ENCODE results near the gene FER1L5.
A peak's percentile ranks its signal among the peaks of the same experiment; 100 is the strongest.

Gene FER1L5

GRCh38 chr2:96715658-96716057, 73.1 kb downstream of the FER1L5 start:
- Histone ChIP-seq H3K27me3 (ENCODE audit: control insufficient read depth, insufficient read depth, low read length) (no peaks in the 10 kb centered on the region), H3K9ac (ENCODE audit: low read length) (no peak overlapping the region), H3K4me3 (ENCODE audit: low read length) (no peak overlapping the region), H3K36me3 (ENCODE audit: control insufficient read depth, insufficient read depth, low read length) (no peaks in the 10 kb centered on the region), H3K9me3 (ENCODE audit: control insufficient read depth, low read length) (no peaks in the 10 kb centered on the region), H3K4me1 (ENCODE audit: control insufficient read depth, insufficient read depth, low read length) (no peaks in the 10 kb centered on the region)

- no peaks in the 10 kb centered on the region for H3K36me3 ChIP-seq (ENCODE audit: control insufficient read depth, insufficient read depth, low read length)
These were observed 73.8 kb downstream of the FER1L5 start for GRCh38 chr2:96716388-96716787.

GRCh38 chr2:96726131-96726530, 83.6 kb downstream of the FER1L5 start:
- H3K9me3 ChIP-seq (ENCODE audit: control insufficient read depth, low read length), result no peaks in the 10 kb centered on the region
- peaks cover 3% of the 10 kb centered on the region for H3K36me3 ChIP-seq (ENCODE audit: control insufficient read depth, insufficient read depth, low read length)
- H3K4me3 ChIP-seq (ENCODE audit: low read length), result no peak overlapping the region
- H3K9ac ChIP-seq (ENCODE audit: low read length), result no peak overlapping the region
- no peaks in the 10 kb centered on the region for H3K27me3 ChIP-seq (ENCODE audit: control insufficient read depth, insufficient read depth, low read length)
- no peaks in the 10 kb centered on the region for H3K4me1 ChIP-seq (ENCODE audit: control insufficient read depth, insufficient read depth, low read length)

More at GRCh38 chr2:96716388-96716787, 73.8 kb downstream of the FER1L5 start:
- Histone ChIP-seq H3K9me3 (ENCODE audit: control insufficient read depth, low read length) (no peaks in the 10 kb centered on the region), H3K4me1 (ENCODE audit: control insufficient read depth, insufficient read depth, low read length) (no peaks in the 10 kb centered on the region), H3K4me3 (ENCODE audit: low read length) (no peak overlapping the region), H3K9ac (ENCODE audit: low read length) (no peak overlapping the region), H3K27me3 (ENCODE audit: control insufficient read depth, insufficient read depth, low read length) (no peaks in the 10 kb centered on the region)

GRCh38 chr2:96727431-96727830, 84.9 kb downstream of the FER1L5 start:
- H3K9me3 ChIP-seq (ENCODE audit: control insufficient read depth, low read length), result no peaks in the 10 kb centered on the region
- no peak overlapping the region for H3K4me3 ChIP-seq (ENCODE audit: low read length)
- no peaks in the 10 kb centered on the region for H3K4me1 ChIP-seq (ENCODE audit: control insufficient read depth, insufficient read depth, low read length)
- peaks cover 5% of the 10 kb centered on the region for H3K36me3 ChIP-seq (ENCODE audit: control insufficient read depth, insufficient read depth, low read length)
- no peaks in the 10 kb centered on the region for H3K27me3 ChIP-seq (ENCODE audit: control insufficient read depth, insufficient read depth, low read length)
- H3K9ac ChIP-seq (ENCODE audit: low read length), result no peak overlapping the region

- Histone ChIP-seq H3K4me1 (ENCODE audit: control insufficient read depth, insufficient read depth, low read length) (no peaks in the 10 kb centered on the region), H3K27me3 (ENCODE audit: control insufficient read depth, insufficient read depth, low read length) (no peaks in the 10 kb centered on the region), H3K9ac (ENCODE audit: low read length) (no peak overlapping the region), H3K9me3 (ENCODE audit: control insufficient read depth, low read length) (no peaks in the 10 kb centered on the region), H3K36me3 (ENCODE audit: control insufficient read depth, insufficient read depth, low read length) (peaks cover 13% of the 10 kb centered on the region), H3K4me3 (ENCODE audit: low read length) (no peak overlapping the region)
These were observed 87.2 kb downstream of the FER1L5 start for GRCh38 chr2:96729748-96730147.

GRCh38 chr2:96730212-96730611, 87.6 kb downstream of the FER1L5 start:
- H3K9me3 ChIP-seq (ENCODE audit: control insufficient read depth, low read length), result no peaks in the 10 kb centered on the region
- H3K4me1 ChIP-seq (ENCODE audit: control insufficient read depth, insufficient read depth, low read length), result no peaks in the 10 kb centered on the region
- peaks cover 13% of the 10 kb centered on the region for H3K36me3 ChIP-seq (ENCODE audit: control insufficient read depth, insufficient read depth, low read length)
- H3K27me3 ChIP-seq (ENCODE audit: control insufficient read depth, insufficient read depth, low read length), result no peaks in the 10 kb centered on the region
- H3K9ac ChIP-seq (ENCODE audit: low read length), result no peak overlapping the region
- H3K4me3 ChIP-seq (ENCODE audit: low read length), result no peak overlapping the region

- Histone ChIP-seq H3K4me3 (ENCODE audit: low read length) (no peak overlapping the region), H3K27me3 (ENCODE audit: control insufficient read depth, insufficient read depth, low read length) (no peaks in the 10 kb centered on the region), H3K9me3 (ENCODE audit: control insufficient read depth, low read length) (no peaks in the 10 kb centered on the region), H3K4me1 (ENCODE audit: control insufficient read depth, insufficient read depth, low read length) (peaks cover 8% of the 10 kb centered on the region), H3K36me3 (ENCODE audit: control insufficient read depth, insufficient read depth, low read length) (peaks cover 13% of the 10 kb centered on the region), H3K9ac (ENCODE audit: low read length) (no peak overlapping the region)
These were observed 91.4 kb downstream of the FER1L5 start for GRCh38 chr2:96733931-96734330.

- H3K9ac ChIP-seq (ENCODE audit: low read length), result no peak overlapping the region
- peaks cover 8% of the 10 kb centered on the region for H3K4me1 ChIP-seq (ENCODE audit: control insufficient read depth, insufficient read depth, low read length)
- no peak overlapping the region for H3K4me3 ChIP-seq (ENCODE audit: low read length)
- peaks cover 13% of the 10 kb centered on the region for H3K36me3 ChIP-seq (ENCODE audit: control insufficient read depth, insufficient read depth, low read length)
- H3K27me3 ChIP-seq (ENCODE audit: control insufficient read depth, insufficient read depth, low read length), result no peaks in the 10 kb centered on the region
- H3K9me3 ChIP-seq (ENCODE audit: control insufficient read depth, low read length), result no peaks in the 10 kb centered on the region
These were observed 92.5 kb downstream of the FER1L5 start for GRCh38 chr2:96734880-96735583.

GRCh38 chr2:96737251-96737650, 94.7 kb downstream of the FER1L5 start:
- H3K36me3 ChIP-seq (ENCODE audit: control insufficient read depth, insufficient read depth, low read length), result peaks cover 9% of the 10 kb centered on the region
- peaks cover 8% of the 10 kb centered on the region for H3K4me1 ChIP-seq (ENCODE audit: control insufficient read depth, insufficient read depth, low read length)
- H3K27me3 ChIP-seq (ENCODE audit: control insufficient read depth, insufficient read depth, low read length), result no peaks in the 10 kb centered on the region
- H3K9ac ChIP-seq (ENCODE audit: low read length), result no peak overlapping the region
- H3K4me3 ChIP-seq (ENCODE audit: low read length), result no peak overlapping the region
- H3K9me3 ChIP-seq (ENCODE audit: control insufficient read depth, low read length), result no peaks in the 10 kb centered on the region

- Histone ChIP-seq H3K36me3 (ENCODE audit: control insufficient read depth, insufficient read depth, low read length) (peaks cover 9% of the 10 kb centered on the region), H3K4me1 (ENCODE audit: control insufficient read depth, insufficient read depth, low read length) (peaks cover 8% of the 10 kb centered on the region), H3K9ac (ENCODE audit: low read length) (peak overlapping the region; percentile 16), H3K27me3 (ENCODE audit: control insufficient read depth, insufficient read depth, low read length) (no peaks in the 10 kb centered on the region), H3K9me3 (ENCODE audit: control insufficient read depth, low read length) (no peaks in the 10 kb centered on the region), H3K4me3 (ENCODE audit: low read length) (no peak overlapping the region)
These were observed 95.3 kb downstream of the FER1L5 start for GRCh38 chr2:96737831-96738230.

- no peaks in the 10 kb centered on the region for H3K27me3 ChIP-seq (ENCODE audit: control insufficient read depth, insufficient read depth, low read length)
- H3K36me3 ChIP-seq (ENCODE audit: control insufficient read depth, insufficient read depth, low read length), result peaks cover under 1% of the 10 kb centered on the region
- peaks cover 8% of the 10 kb centered on the region for H3K4me1 ChIP-seq (ENCODE audit: control insufficient read depth, insufficient read depth, low read length)
- peak overlapping the region; percentile 61 for H3K4me3 ChIP-seq (ENCODE audit: low read length)
- no peaks in the 10 kb centered on the region for H3K9me3 ChIP-seq (ENCODE audit: control insufficient read depth, low read length)
- H3K9ac ChIP-seq (ENCODE audit: low read length), result peak overlapping the region; percentile 75
These were observed 96.6 kb downstream of the FER1L5 start for GRCh38 chr2:96739076-96739632.

- peak within 1 kb of the TSS; percentile 61 for H3K4me3 ChIP-seq (ENCODE audit: low read length)
- H3K9me3 ChIP-seq (ENCODE audit: control insufficient read depth, low read length), result no peaks in the 10 kb centered on the region
- H3K9ac ChIP-seq (ENCODE audit: low read length), result peak within 1 kb of the TSS; percentile 75
- H3K27me3 ChIP-seq (ENCODE audit: control insufficient read depth, insufficient read depth, low read length), result no peaks in the 10 kb centered on the region
- no peaks in the 10 kb centered on the region for H3K36me3 ChIP-seq (ENCODE audit: control insufficient read depth, insufficient read depth, low read length)
- H3K4me1 ChIP-seq (ENCODE audit: control insufficient read depth, insufficient read depth, low read length), result peaks cover 8% of the 10 kb centered on the region
These were observed 97.3 kb downstream of the FER1L5 start, which contains the start of gene LMAN2L for GRCh38 chr2:96739633-96740428. Gene LMAN2L, minus strand, starts transcription at chr2:96740064. Its CDS starts 24 bp downstream, at chr2:96740040.

Data from mucosa of stomach (tissue), 1 donor.